RPMI8226 (cell line): ENCODE results near the gene ENOX1.

Experiments
- DNase-seq: peaks from one replicate; pipeline ENCODE4 v3.0.0-alpha.2; 2015

Gene ENOX1

GRCh38 chr13:43584751-43585150, 202.0 kb downstream of the ENOX1 start:
- no peak for DNase-seq

- no peak for DNase-seq
These were observed 203.5 kb downstream of the ENOX1 start for GRCh38 chr13:43583321-43583720.

DNA sequence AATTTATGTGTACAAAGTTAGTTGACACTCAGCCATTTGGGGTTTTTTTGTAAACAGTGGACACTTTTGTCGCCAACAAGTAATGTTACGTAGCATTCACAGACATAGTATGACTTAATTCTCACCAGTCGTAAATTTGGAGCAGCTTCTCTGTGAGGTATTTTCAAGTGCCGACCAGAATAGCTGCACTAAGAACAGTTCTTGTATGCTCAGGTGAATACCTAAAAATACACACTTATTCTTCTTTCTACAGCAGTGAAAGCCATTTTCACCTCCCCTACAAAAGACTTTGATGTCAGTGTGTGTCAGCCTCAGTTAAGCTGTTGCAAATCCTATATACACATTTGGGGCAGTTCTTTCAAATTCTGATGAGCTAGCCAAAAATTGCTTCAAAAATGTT, 206.5 kb downstream of the ENOX1 start:
- no peak for DNase-seq

- no peak for DNase-seq
These were observed 207.5 kb downstream of the ENOX1 start for GRCh38 chr13:43579321-43579720.

- no peak for DNase-seq
These were observed 212.2 kb downstream of the ENOX1 start for GRCh38 chr13:43574605-43575004.

DNA sequence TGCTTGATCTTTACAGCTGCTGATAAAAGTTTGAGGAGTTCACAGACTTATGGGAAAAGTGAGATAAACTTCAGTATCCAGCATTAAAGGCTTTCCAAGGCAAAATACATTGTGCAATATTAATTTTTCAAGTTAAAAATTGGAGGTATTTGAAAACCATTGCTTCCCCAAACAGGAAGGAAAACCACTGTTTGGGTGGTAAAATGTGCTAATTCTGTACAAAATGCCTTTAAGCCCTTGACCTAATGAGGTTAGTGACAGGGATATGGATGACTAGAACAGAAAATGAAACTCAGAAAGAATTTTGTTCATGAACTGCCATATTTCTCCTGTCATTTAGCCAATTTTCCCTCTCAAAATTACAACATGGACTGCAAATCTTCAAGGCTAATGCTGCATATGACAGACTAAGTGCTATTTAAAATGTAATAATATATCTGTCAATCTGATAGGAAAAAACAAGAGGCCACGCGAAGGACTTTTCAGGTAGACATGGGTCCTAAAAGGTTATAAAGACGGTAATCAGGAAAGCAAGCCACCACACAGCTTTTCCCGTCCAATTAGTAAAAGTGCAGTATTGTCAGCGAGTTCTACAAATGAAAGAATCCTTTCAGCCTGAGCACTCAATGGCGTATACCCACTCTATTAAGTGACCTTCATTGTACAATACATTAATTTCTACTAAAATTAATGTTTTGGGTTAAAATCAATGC, 212.8 kb downstream of the ENOX1 start:
- no peak for DNase-seq

GRCh38 chr13:43573361-43573740, 213.4 kb downstream of the ENOX1 start:
- DNase-seq: no peak

- no peak for DNase-seq
These were observed 214.0 kb downstream of the ENOX1 start for GRCh38 chr13:43572656-43573360.

GRCh38 chr13:43569658-43570057, 217.1 kb downstream of the ENOX1 start:
- no peak for DNase-seq

GRCh38 chr13:43567608-43568007, 219.2 kb downstream of the ENOX1 start:
- DNase-seq: no peak

DNA sequence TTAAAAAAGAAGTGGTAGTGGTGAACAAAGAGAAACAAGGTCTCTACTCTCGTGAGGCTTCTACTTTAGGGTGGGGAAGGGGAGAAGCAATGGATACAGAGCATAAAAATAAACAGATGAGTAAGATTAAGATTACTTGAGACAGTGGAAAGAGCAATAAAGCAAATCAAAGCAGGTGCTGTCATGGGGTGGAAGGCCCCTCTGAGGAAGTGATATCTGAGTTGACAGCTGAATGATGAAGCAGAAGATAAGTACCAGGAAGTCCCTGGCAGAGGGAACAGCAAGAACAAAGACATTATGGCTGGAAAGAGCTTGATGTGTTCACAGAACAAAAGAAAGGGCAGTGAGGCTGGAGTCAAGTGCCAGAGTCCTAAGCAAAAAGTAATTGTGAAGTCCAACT, 221.8 kb downstream of the ENOX1 start:
- no peak for DNase-seq

GRCh38 chr13:43561081-43561480, 225.7 kb downstream of the ENOX1 start:
- no peak for DNase-seq

DNA sequence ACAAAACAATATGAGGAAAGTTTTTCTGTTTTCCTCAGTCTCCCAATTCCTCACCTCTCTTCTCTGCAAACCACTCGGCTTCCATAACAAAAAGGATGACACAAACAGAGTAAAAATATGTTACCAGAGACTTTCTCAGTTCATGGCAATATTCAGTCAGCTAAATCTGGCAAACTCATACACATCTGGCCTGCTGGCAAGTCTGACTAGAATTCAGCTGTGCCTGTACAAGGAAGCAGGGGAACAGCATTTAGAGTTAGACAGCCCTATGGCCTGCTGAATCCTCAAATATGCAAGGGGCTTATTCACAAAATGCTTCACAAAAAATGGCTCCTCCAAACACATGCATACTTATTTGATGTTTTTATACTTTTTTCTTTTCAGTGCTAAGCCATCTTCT, 227.8 kb downstream of the ENOX1 start:
- no peak for DNase-seq

- DNase-seq: no peak
These were observed 228.4 kb downstream of the ENOX1 start for GRCh38 chr13:43558326-43558725.

DNA sequence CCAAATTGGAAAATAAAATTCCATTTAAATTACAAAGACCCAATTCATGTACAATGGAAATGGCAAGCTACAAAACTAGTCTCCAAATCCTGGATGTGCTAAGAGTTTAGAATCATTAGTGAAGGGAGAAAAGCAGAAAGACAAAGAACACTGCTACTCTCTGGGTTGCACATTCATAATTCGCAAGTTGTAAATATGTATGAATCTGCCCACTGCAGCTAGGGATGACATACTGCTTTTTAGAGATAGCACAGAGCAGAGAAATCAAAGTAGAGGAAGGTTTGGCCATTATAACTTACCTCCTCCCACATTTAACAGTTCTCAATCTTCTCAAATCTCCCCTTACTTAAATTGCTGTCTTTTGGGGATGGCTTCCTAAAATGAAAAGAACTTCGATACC, 231.1 kb downstream of the ENOX1 start:
- no peak for DNase-seq

GRCh38 chr13:43551897-43552456, 234.8 kb downstream of the ENOX1 start:
- no peak for DNase-seq

- DNase-seq: no peak
These were observed 240.0 kb downstream of the ENOX1 start for GRCh38 chr13:43546816-43547215.

GRCh38 chr13:43546251-43546650, 240.5 kb downstream of the ENOX1 start:
- DNase-seq: no peak

DNA sequence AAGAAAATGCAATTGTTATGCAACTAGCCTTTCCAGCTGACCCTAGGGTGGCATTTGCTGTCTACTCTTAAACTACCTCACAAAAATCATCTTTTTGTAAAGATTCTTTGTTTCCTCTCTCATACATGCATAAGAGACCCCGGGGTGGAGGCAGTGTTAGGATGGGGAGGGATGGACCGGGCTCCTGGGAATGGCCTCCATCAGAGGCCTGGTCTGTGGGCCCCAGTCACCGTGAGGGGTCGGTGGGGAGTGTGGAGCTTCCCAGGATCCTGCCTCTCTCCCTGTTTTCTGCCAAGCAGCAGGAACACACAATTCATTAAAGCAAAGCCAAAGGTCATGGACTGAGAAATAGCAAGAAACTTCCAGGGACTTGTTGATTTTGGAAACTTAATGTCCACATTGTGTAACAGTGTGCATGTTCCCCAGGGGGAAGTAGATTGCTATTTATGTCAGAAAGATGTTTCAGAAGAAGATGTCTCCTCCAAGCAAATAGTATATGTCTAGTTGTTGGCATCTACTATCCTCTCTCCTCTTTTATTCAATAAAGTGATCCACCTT, 241.4 kb downstream of the ENOX1 start:
- DNase-seq: no peak

GRCh38 chr13:43544631-43545030, 242.1 kb downstream of the ENOX1 start:
- DNase-seq: no peak

DNA sequence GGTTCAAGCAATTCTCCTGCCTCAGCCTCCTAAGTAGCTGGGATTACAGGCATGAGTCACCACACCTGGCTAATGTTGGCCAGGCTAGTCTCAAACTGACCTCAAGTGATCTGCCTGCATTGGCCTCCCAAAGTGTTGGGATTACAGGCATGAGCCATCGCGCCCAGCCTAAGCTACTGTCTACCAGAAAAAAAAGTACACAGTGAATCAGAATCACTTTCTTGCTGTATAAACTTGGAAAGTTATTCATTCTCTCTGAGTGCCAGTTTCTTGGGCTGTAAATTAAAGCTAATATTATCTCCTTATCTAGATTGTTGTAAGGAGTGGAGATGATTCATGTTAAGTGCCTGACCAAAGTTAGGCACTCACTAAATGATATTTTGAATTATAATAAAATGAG, 242.8 kb downstream of the ENOX1 start:
- DNase-seq: no peak

GRCh38 chr13:43543331-43543730, 243.4 kb downstream of the ENOX1 start:
- DNase-seq: no peak

GRCh38 chr13:43537124-43537523, 249.6 kb downstream of the ENOX1 start:
- no peak for DNase-seq

GRCh38 chr13:43529796-43530195, 257.0 kb downstream of the ENOX1 start:
- no peak for DNase-seq
